HEK293 (cell line): Measurements from ENCODE around the gene CIDEA.

Experiments used
- CTCF ChIA-PET: fragments of 350-600 bp; formaldehyde crosslinking; extraction: SDS; loops from one replicate; lab custom pipeline; 2021; ENCODE audit warnings: antibody characterized with exemption; lab: Yijun Ruan, JAX
- POLR2A ChIA-PET: fragments of 300-600 bp; formaldehyde crosslinking; extraction: SDS; loops from one replicate; lab custom pipeline; 2020; ENCODE audit warnings: antibody characterized with exemption, inconsistent platforms; lab: Yijun Ruan, JAX
- H3K27ac ChIP-seq: fragments of 200-500 bp; sonication (Bioruptor generic); 2 replicates; pipeline ENCODE4 v1.5.1; 2014; ENCODE audit warnings: low read depth, low read length, control low read depth, inconsistent platforms; ENCODE audit errors: extremely low read depth
- H3K36me3 ChIP-seq, 2 experiments: fragments of 200-500 bp in 1 of 2; sonication (Bioruptor generic) in 1 of 2; 1 replicate in 1 of 2; 2 replicates in 1 of 2; pipeline ENCODE4 v1.5.1; 2014 to 2017; ENCODE audit warnings: inconsistent platforms in 2 of 2, low read length in 2 of 2; ENCODE audit not compliant: control insufficient read depth in 2 of 2, insufficient read depth in 1 of 2
- H3K4me1 ChIP-seq: fragments of 200-500 bp; sonication (Bioruptor generic); 2 replicates; pipeline ENCODE4 v1.5.1; 2014; ENCODE audit warnings: mild to moderate bottlenecking, low read length, inconsistent platforms; ENCODE audit not compliant: control insufficient read depth, insufficient read depth
- H3K4me3 ChIP-seq: 2 replicates; pipeline ENCODE4 v1.5.1; 2011; ENCODE audit warnings: low read depth, mild to moderate bottlenecking, control low read depth, low read length, moderate library complexity
- H3K9me3 ChIP-seq: fragments of 200-500 bp; sonication (Bioruptor generic); 2 replicates; pipeline ENCODE4 v1.5.1; 2014; ENCODE audit warnings: low read depth, low read length, inconsistent platforms; ENCODE audit not compliant: control insufficient read depth, insufficient read depth
- GLIS1 ChIP-seq: fragments of 450-650 bp; formaldehyde crosslinking; IDR thresholded peaks from 2 replicates; pipeline ENCODE4 v1.5.1; 2016; ENCODE audit warnings: missing biosample characterization, missing genetic modification characterization
- KLF16 ChIP-seq: fragments of 450-650 bp; formaldehyde crosslinking; IDR thresholded peaks from 2 replicates; pipeline ENCODE4 v1.5.1; 2017; ENCODE audit warnings: missing biosample characterization, missing genetic modification characterization
- PATZ1 ChIP-seq: fragments of 450-650 bp; formaldehyde crosslinking; IDR thresholded peaks from 2 replicates; pipeline ENCODE4 v1.5.1; 2016; ENCODE audit warnings: missing biosample characterization, missing genetic modification characterization
- PBX3 ChIP-seq: sonication (generic); formaldehyde crosslinking; IDR thresholded peaks from 2 replicates; pipeline ENCODE4 v1.8.1; 2022; ENCODE audit warnings: mild to moderate bottlenecking, moderate library complexity, missing genetic modification reagents
- PRDM4 ChIP-seq: fragments of 450-650 bp; formaldehyde crosslinking; IDR thresholded peaks from 2 replicates; pipeline ENCODE4 v1.5.1; 2017; ENCODE audit warnings: missing biosample characterization, missing genetic modification characterization
- RBAK ChIP-seq: fragments of 450-650 bp; formaldehyde crosslinking; IDR thresholded peaks from 2 replicates; pipeline ENCODE4 v1.5.1; 2016; ENCODE audit warnings: missing biosample characterization, missing genetic modification characterization
- SCRT2 ChIP-seq: fragments of 450-650 bp; formaldehyde crosslinking; IDR thresholded peaks from 2 replicates; pipeline ENCODE4 v1.5.1; 2016; ENCODE audit warnings: missing biosample characterization, missing genetic modification characterization
- ZBTB17 ChIP-seq: fragments of 450-650 bp; formaldehyde crosslinking; IDR thresholded peaks from 2 replicates; pipeline ENCODE4 v1.5.1; 2016; ENCODE audit warnings: missing biosample characterization, missing genetic modification characterization
- ZBTB20 ChIP-seq: fragments of 450-650 bp; formaldehyde crosslinking; IDR thresholded peaks from 2 replicates; pipeline ENCODE4 v1.5.1; 2016; ENCODE audit warnings: missing biosample characterization, missing genetic modification characterization
- ZBTB26 ChIP-seq: fragments of 450-650 bp; formaldehyde crosslinking; optimal IDR thresholded peaks from 2 replicates; pipeline ENCODE3; 2016; ENCODE audit warnings: missing biosample characterization, mild to moderate bottlenecking, missing genetic modification characterization
- ZEB2 ChIP-seq: fragments of 450-650 bp; formaldehyde crosslinking; IDR thresholded peaks from 2 replicates; pipeline ENCODE4 v1.5.1; 2016; ENCODE audit warnings: missing biosample characterization, missing genetic modification characterization
- ZFP69B ChIP-seq: fragments of 450-650 bp; formaldehyde crosslinking; IDR thresholded peaks from 2 replicates; pipeline ENCODE4 v1.5.1; 2016; ENCODE audit warnings: missing biosample characterization, missing genetic modification characterization
- ZNF10 ChIP-seq: fragments of 450-650 bp; formaldehyde crosslinking; IDR thresholded peaks from 2 replicates; pipeline ENCODE4 v1.5.1; 2017; ENCODE audit warnings: missing biosample characterization, missing genetic modification characterization
- ZNF157 ChIP-seq: fragments of 450-650 bp; formaldehyde crosslinking; IDR thresholded peaks from 2 replicates; pipeline ENCODE4 v1.5.1; 2016; ENCODE audit warnings: missing biosample characterization, missing genetic modification characterization
- ZNF221 ChIP-seq: fragments of 450-650 bp; formaldehyde crosslinking; IDR thresholded peaks from 2 replicates; pipeline ENCODE4 v1.5.1; 2017; ENCODE audit warnings: missing biosample characterization, missing genetic modification characterization, borderline replicate concordance
- ZNF266 ChIP-seq: fragments of 450-650 bp; formaldehyde crosslinking; IDR thresholded peaks from 2 replicates; pipeline ENCODE4 v1.5.1; 2016; ENCODE audit warnings: missing biosample characterization, missing genetic modification characterization, low read depth
- ZNF341 ChIP-seq: fragments of 450-650 bp; formaldehyde crosslinking; IDR thresholded peaks from 2 replicates; pipeline ENCODE4; 2016; ENCODE audit warnings: low read depth, missing biosample characterization, missing genetic modification characterization
- ZNF510 ChIP-seq: fragments of 450-650 bp; formaldehyde crosslinking; IDR thresholded peaks from 2 replicates; pipeline ENCODE4 v1.5.1; 2018; ENCODE audit warnings: mild to moderate bottlenecking, missing genetic modification characterization, missing biosample characterization; ENCODE audit not compliant: insufficient replicate concordance
- ZNF585B ChIP-seq: fragments of 450-650 bp; formaldehyde crosslinking; IDR thresholded peaks from 2 replicates; pipeline ENCODE4 v1.5.1; 2016; ENCODE audit warnings: missing biosample characterization, missing genetic modification characterization
- ZNF645 ChIP-seq: fragments of 450-650 bp; formaldehyde crosslinking; IDR thresholded peaks from 2 replicates; pipeline ENCODE4; 2016; ENCODE audit warnings: missing biosample characterization, missing genetic modification characterization
- ZNF843 ChIP-seq: fragments of 450-650 bp; formaldehyde crosslinking; IDR thresholded peaks from 2 replicates; pipeline ENCODE4 v1.5.1; 2016; ENCODE audit warnings: missing biosample characterization, missing genetic modification characterization
- ZXDB ChIP-seq: fragments of 450-650 bp; formaldehyde crosslinking; IDR thresholded peaks from 2 replicates; pipeline ENCODE4 v1.5.1; 2016; ENCODE audit warnings: missing biosample characterization, missing genetic modification characterization

Gene CIDEA

GRCh38 chr18:12307701-12308385 is 53.7 kb downstream of the CIDEA start, which contains the start of gene TUBB6:
Gene TUBB6 (plus strand): TSS chr18:12308241. CDS start chr18:12308293, 52 bp downstream.
- no peaks in the 10 kb centered on the region for H3K9me3 ChIP-seq
- H3K27ac ChIP-seq = peak within 1 kb of the TSS; percentile 80; the same call in 1 of the 2 replicates
- H3K4me1 ChIP-seq = no peaks in the 10 kb centered on the region
- POLR2A ChIA-PET = interaction anchor here (0.6 to 3.2 kb wide), 6 partner anchors 10 to 576 kb away, joined by 4 to 17 read pairs (median 6); partner anchors contain the start of genes AFG3L2 and PTPN2
- TF ChIP-seq ZNF221 (tag by site-specific recombination) (no peak), ZBTB26 (peak; percentile 2), ZFP69B (no peak), ZNF585B (tag by site-specific recombination) (no peak), SCRT2 (tag by site-specific recombination) (no peak), ZNF645 (no peak), PBX3 (CRISPR knock-in tag) (no peak)
- H3K36me3 ChIP-seq = peaks cover 20 to 32% of the 10 kb centered on the region in 2 experiments
- CTCF ChIA-PET = interaction anchor here (1.0 to 12.6 kb wide), 2 partner anchors 20 to 385 kb away, joined by 3 to 101 read pairs; no protein-coding TSS in a partner anchor
- peak within 1 kb of the TSS; percentile 70 for H3K4me3 ChIP-seq

GRCh38 chr18:12308386-12309100 is 54.4 kb downstream of the CIDEA start:
- H3K27ac ChIP-seq = peak overlapping the region; percentile 80; the same call in 1 of the 2 replicates
- H3K4me1 ChIP-seq = no peaks in the 10 kb centered on the region
- CTCF ChIA-PET = interaction anchor here (0.6 to 12.6 kb wide), 4 partner anchors 19 to 626 kb away, joined by 3 to 101 read pairs (median 3); no protein-coding TSS in a partner anchor
- no peaks in the 10 kb centered on the region for H3K9me3 ChIP-seq
- H3K4me3 ChIP-seq = peak overlapping the region; percentile 70
- POLR2A ChIA-PET = interaction anchor here (0.6 to 3.2 kb wide), 12 partner anchors 9 to 72 kb away, joined by 3 to 17 read pairs (median 6); partner anchors contain the start of gene AFG3L2
- peaks cover 23 to 39% of the 10 kb centered on the region in 2 experiments for H3K36me3 ChIP-seq
- peak; percentile 42; the same call in 1 of the 2 replicates for TF ChIP-seq ZBTB17
- peak; percentile 23; the same call in 1 of the 2 replicates for TF ChIP-seq ZNF341 (tag by site-specific recombination)
- peak; percentile 37; the same call in 1 of the 2 replicates for TF ChIP-seq ZBTB20 (tag by site-specific recombination)
- no peak for TF ChIP-seq ZNF157 (tag by site-specific recombination)
- TF ChIP-seq RBAK (tag by site-specific recombination) = no peak
- TF ChIP-seq ZXDB (tag by site-specific recombination) = peak; percentile 71
- peak; percentile 50; the same call in 1 of the 2 replicates for TF ChIP-seq KLF16
- TF ChIP-seq GLIS1 (tag by site-specific recombination) = peak; percentile 76
- 0 out of 2 replicates have a peak, but pooled peaks have one; percentile 32 for TF ChIP-seq ZNF843
- no peak for TF ChIP-seq ZNF266 (tag by site-specific recombination)
- TF ChIP-seq ZEB2 (tag by site-specific recombination) = peak; percentile 52; the same call in 1 of the 2 replicates
- peak; percentile 49 for TF ChIP-seq PATZ1
- TF ChIP-seq ZNF10 (tag by site-specific recombination) = no peak
- no peak for TF ChIP-seq PRDM4 (tag by site-specific recombination)
- TF ChIP-seq ZNF510 (tag by site-specific recombination) = no peak
